B cell (primary cell): ENCODE measurements around the gene ZCCHC24.

Experiments
- CTCF ChIP-seq: fragments of 200-600 bp; IDR thresholded peaks from one replicate; pipeline ENCODE4 v1.8.0; 2022; ENCODE audit warnings: antibody characterized with exemption, mild to moderate bottlenecking
- EZH2 ChIP-seq: IDR thresholded peaks from 2 replicates; pipeline ENCODE4 v1.6.1; 2012; ENCODE audit warnings: borderline replicate concordance, low read depth, mild to moderate bottlenecking, moderate library complexity, low read length; ENCODE audit not compliant: insufficient read depth, poor library complexity, severe bottlenecking

- TF ChIP-seq CTCF, result no peak
- no peak for TF ChIP-seq EZH2
Observed at GRCh38 chr10:79490400-79491142, 45.1 kb upstream of the ZCCHC24 start.
